DMS114 treated with DMSO at 0.1 percent for 48 hours (cell line): Measurements from ENCODE around the gene RETSAT.
"Not testable (repeated sequence)": the region's sequence is repeated elsewhere in the genome, so short reads cannot be mapped to it uniquely, and the experiment has no call there.

ENCODE experiments used
- DNase-seq: peaks from one replicate; lab custom pipeline; 2025; ENCODE audit not compliant: unreplicated experiment; lab: John Stamatoyannopoulos, UW

Gene RETSAT

GRCh38 chr2:85380048-85380447 is 25.7 kb upstream of the RETSAT start:
- no peak for DNase-seq

- DNase-seq = no peak
These were observed 23.9 kb upstream of the RETSAT start for GRCh38 chr2:85378257-85378656.

GRCh38 chr2:85377083-85377482 is 22.8 kb upstream of the RETSAT start:
- no peak for DNase-seq

- DNase-seq = no peak
These were observed 22.1 kb upstream of the RETSAT start for GRCh38 chr2:85376291-85377065.

- no peak for DNase-seq
These were observed 16.7 kb upstream of the RETSAT start for GRCh38 chr2:85371045-85371444.

GRCh38 chr2:85369500-85369899 is 15.2 kb upstream of the RETSAT start:
- DNase-seq = no peak

GRCh38 chr2:85368921-85369320 is 14.6 kb upstream of the RETSAT start:
- no peak for DNase-seq

GRCh38 chr2:85367180-85367579 is 12.9 kb upstream of the RETSAT start:
- no peak for DNase-seq

- DNase-seq = not testable (repeated sequence)
These were observed 8.5 kb upstream of the RETSAT start for GRCh38 chr2:85362653-85363387.

GRCh38 chr2:85357736-85358135 is 3.4 kb upstream of the RETSAT start:
- DNase-seq = no peak

- DNase-seq = no peak
These were observed 1.9 kb upstream of the RETSAT start for GRCh38 chr2:85356186-85356585.

- no peak for DNase-seq
These were observed 1.2 kb upstream of the RETSAT start for GRCh38 chr2:85355521-85355920.

GRCh38 chr2:85355073-85355410 is 714 bp upstream of the RETSAT start:
- no peak for DNase-seq

GRCh38 chr2:85353876-85354285 is 447 bp downstream of the RETSAT start:
- no peak for DNase-seq

- DNase-seq = no peak
These were observed 6.7 kb downstream of the RETSAT start for GRCh38 chr2:85347599-85347998.

- DNase-seq = no peak
These were observed 9.9 kb downstream of the RETSAT start for GRCh38 chr2:85344356-85344954.

GRCh38 chr2:85343207-85343895 is 11.0 kb downstream of the RETSAT start:
- DNase-seq = not testable (repeated sequence)

GRCh38 chr2:85342156-85342555 is 12.2 kb downstream of the RETSAT start:
- no peak for DNase-seq

GRCh38 chr2:85341269-85342029 is 12.9 kb downstream of the RETSAT start:
- DNase-seq = no peak

GRCh38 chr2:85340034-85340892 is 14.1 kb downstream of the RETSAT start:
- DNase-seq = no peak
